ENCODE measurements around the gene ARRDC2. TPM values are rescaled to one million over a fixed set of nuclear protein-coding genes. Genes with fewer than 3 reads are reported as not detected.

Gene ARRDC2
- total RNA-seq, 1 experiment from 2014 or later, result 15.5 TPM

GRCh38 chr19:18043676-18044075 is 35.7 kb downstream of the ARRDC2 start:
- H3K79me2 ChIP-seq (ENCODE audit: low read depth), result no peaks in the 10 kb centered on the region
- no peak overlapping the region for H3K4me2 ChIP-seq
- peaks cover 14% of the 10 kb centered on the region for H3K4me1 ChIP-seq (replicated peaks; ENCODE audit: insufficient read depth)
- H2AFZ ChIP-seq, result no peak overlapping the region
- POLR2A ChIA-PET (ENCODE audit: unreplicated experiment), result no interaction called here
- no peaks in the 10 kb centered on the region for H3K27me3 ChIP-seq (ENCODE audit: insufficient read depth, low read depth)
- TF ChIP-seq, protein P1, sequence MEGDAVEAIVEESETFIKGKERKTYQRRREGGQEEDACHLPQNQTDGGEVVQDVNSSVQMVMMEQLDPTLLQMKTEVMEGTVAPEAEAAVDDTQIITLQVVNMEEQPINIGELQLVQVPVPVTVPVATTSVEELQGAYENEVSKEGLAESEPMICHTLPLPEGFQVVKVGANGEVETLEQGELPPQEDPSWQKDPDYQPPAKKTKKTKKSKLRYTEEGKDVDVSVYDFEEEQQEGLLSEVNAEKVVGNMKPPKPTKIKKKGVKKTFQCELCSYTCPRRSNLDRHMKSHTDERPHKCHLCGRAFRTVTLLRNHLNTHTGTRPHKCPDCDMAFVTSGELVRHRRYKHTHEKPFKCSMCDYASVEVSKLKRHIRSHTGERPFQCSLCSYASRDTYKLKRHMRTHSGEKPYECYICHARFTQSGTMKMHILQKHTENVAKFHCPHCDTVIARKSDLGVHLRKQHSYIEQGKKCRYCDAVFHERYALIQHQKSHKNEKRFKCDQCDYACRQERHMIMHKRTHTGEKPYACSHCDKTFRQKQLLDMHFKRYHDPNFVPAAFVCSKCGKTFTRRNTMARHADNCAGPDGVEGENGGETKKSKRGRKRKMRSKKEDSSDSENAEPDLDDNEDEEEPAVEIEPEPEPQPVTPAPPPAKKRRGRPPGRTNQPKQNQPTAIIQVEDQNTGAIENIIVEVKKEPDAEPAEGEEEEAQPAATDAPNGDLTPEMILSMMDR (conservative IDR thresholded peaks at IDR 0.05), result no peak
- no peak for TF ChIP-seq EZH2 (IDR thresholded peaks at IDR 0.05; ENCODE audit: low read depth)
- no peaks in the 10 kb centered on the region for H3K9me2 ChIP-seq (ENCODE audit: insufficient read depth)
- no peak for DNase-seq
- no peak overlapping the region for H3K27ac ChIP-seq
- no peaks in the 10 kb centered on the region for H3K9me3 ChIP-seq (ENCODE audit: insufficient read depth, low read depth)
- CTCF ChIA-PET, result no interaction called here
- no peaks in the 10 kb centered on the region for H4K20me1 ChIP-seq (ENCODE audit: insufficient read depth)
- no peak overlapping the region for H3K4me3 ChIP-seq
- H3K36me3 ChIP-seq (ENCODE audit: low read depth), result no peaks in the 10 kb centered on the region
- peaks cover 20% of the 10 kb centered on the region for H3F3A ChIP-seq (ENCODE audit: insufficient read depth, low read depth)
- BruUV-seq (replicated peaks), result no TSS peak
- intact Hi-C loops (cut with micrococcal nuclease; ENCODE audit: unreplicated experiment), result no loop called here

GRCh38 chr19:18044825-18045304 is 36.9 kb downstream of the ARRDC2 start:
- H3K4me3 ChIP-seq, result no peak overlapping the region
- POLR2A ChIA-PET (ENCODE audit: unreplicated experiment), result interaction anchor here (0.6 kb wide), 1 partner anchor 21 kb away, joined by 9 read pairs; no protein-coding TSS in a partner anchor

DNA sequence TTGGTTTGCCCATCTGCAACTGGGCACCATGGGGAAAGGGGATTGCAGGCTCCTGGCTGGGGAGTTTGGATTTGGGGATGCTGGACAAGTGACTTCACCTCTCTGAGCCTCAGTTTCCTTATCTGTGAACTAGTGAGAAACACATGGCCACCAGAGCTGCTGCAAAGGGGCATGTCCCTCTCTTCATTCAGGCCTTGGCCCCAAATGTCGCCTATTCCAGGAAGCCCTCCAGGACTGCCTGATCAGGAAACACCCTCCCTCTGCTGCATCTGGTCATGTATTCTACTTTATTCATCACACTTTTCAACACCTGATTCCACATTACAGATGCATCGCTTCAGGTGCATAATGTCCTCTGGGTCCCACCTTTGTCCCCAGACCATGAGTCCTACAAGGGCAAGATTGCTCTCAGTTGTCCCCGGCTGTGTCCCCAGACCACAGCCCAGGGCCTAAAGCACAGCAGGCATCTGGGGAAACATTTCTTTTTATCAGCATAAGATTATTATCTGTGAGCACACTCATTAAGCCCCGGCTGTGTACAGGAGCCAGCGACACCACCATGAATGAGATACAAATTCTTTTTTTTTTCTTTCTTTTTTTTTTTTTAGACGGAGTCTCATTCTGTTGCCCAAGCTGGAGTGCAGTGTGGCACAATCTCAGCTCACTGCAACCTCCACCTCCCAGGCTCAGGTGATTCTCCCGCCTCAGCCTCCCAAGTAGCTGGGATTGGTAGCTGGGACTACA is 37.5 kb downstream of the ARRDC2 start:
- ChIA-PET POLR2A (ENCODE audit: unreplicated experiment) (interaction anchor here (0.6 kb wide), 1 partner anchor 22 kb away, joined by 9 read pairs; no protein-coding TSS in a partner anchor), CTCF (interaction anchor here (0.7 kb wide), 2 partner anchors 103 to 123 kb away, joined by 7 to 9 read pairs; no protein-coding TSS in a partner anchor)
- TF ChIP-seq EZH2 (IDR thresholded peaks at IDR 0.05; ENCODE audit: low read depth), result no peak
- TF ChIP-seq, protein P1 (conservative IDR thresholded peaks at IDR 0.05), result no peak
- BruUV-seq (replicated peaks), result no TSS peak
- H3F3A ChIP-seq (ENCODE audit: insufficient read depth, low read depth), result peaks cover 20% of the 10 kb centered on the region
- no peaks in the 10 kb centered on the region for H3K27me3 ChIP-seq (ENCODE audit: insufficient read depth, low read depth)
- no peak overlapping the region for H3K4me3 ChIP-seq
- no peaks in the 10 kb centered on the region for H3K36me3 ChIP-seq (ENCODE audit: low read depth)
- H3K4me1 ChIP-seq (replicated peaks; ENCODE audit: insufficient read depth), result peaks cover 14% of the 10 kb centered on the region
- H3K9me3 ChIP-seq (ENCODE audit: insufficient read depth, low read depth), result no peaks in the 10 kb centered on the region
- no peak overlapping the region for H2AFZ ChIP-seq
- H3K9me2 ChIP-seq (ENCODE audit: insufficient read depth), result no peaks in the 10 kb centered on the region
- intact Hi-C loops (cut with micrococcal nuclease; ENCODE audit: unreplicated experiment), result no loop called here
- H4K20me1 ChIP-seq (ENCODE audit: insufficient read depth), result no peaks in the 10 kb centered on the region
- DNase-seq, result no peak
- H3K79me2 ChIP-seq (ENCODE audit: low read depth), result no peaks in the 10 kb centered on the region
- peak overlapping the region; percentile 24; the same call in 1 of the 2 replicates for H3K4me2 ChIP-seq
- peak overlapping the region; percentile 54 for H3K27ac ChIP-seq

More at GRCh38 chr19:18044825-18045304, 36.9 kb downstream of the ARRDC2 start:
- peak; percentile 54 to 60 for DNase-seq
- BruUV-seq (replicated peaks), result no TSS peak
- Histone ChIP-seq H3K9me2 (ENCODE audit: insufficient read depth) (no peaks in the 10 kb centered on the region), H3K27me3 (ENCODE audit: insufficient read depth, low read depth) (no peaks in the 10 kb centered on the region), H3K27ac (peak overlapping the region; percentile 54), H3K4me2 (peak overlapping the region; percentile 24; the same call in 1 of the 2 replicates), H3K79me2 (ENCODE audit: low read depth) (no peaks in the 10 kb centered on the region), H3K4me1 (replicated peaks; ENCODE audit: insufficient read depth) (peaks cover 14% of the 10 kb centered on the region), H4K20me1 (ENCODE audit: insufficient read depth) (no peaks in the 10 kb centered on the region), H2AFZ (no peak overlapping the region), H3K9me3 (ENCODE audit: insufficient read depth, low read depth) (no peaks in the 10 kb centered on the region), H3F3A (ENCODE audit: insufficient read depth, low read depth) (peaks cover 20% of the 10 kb centered on the region), H3K36me3 (ENCODE audit: low read depth) (no peaks in the 10 kb centered on the region)
- CTCF ChIA-PET, result interaction anchor here (0.7 kb wide), 2 partner anchors 103 to 123 kb away, joined by 7 to 9 read pairs; no protein-coding TSS in a partner anchor
- TF ChIP-seq EZH2 (IDR thresholded peaks at IDR 0.05; ENCODE audit: low read depth), result no peak
- TF ChIP-seq, protein P1 (conservative IDR thresholded peaks at IDR 0.05), result no peak
- intact Hi-C loops (cut with micrococcal nuclease; ENCODE audit: unreplicated experiment), result no loop called here

Measured in PC-9 (cell line).